ENCODE data around the gene GPR50. TPM values are rescaled to one million over a fixed set of nuclear protein-coding genes. Genes with fewer than 3 reads are reported as not detected.

GPR50 gene
- polyA plus RNA-seq, 1 experiment: not detected

DNA sequence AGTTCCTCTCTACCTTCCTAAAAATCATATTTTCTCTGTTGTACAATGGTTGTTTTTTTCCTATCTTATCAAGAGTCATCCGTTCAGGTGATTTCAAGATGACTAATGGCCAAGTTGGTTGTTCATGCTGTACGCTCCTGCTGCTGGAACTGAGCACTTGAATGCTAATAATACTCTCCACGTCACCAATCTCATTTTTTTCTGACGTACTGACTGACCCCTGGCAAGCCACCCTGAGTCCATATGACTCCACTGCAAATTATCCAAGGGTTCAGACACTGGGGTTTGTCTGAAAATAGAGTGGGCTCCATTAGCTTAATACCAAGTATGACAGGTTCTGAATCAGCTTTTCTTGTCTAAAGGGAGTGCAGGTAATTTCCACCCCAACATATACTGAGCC is 21.1 kb upstream of the GPR50 start:
- Histone ChIP-seq H3K27ac (ENCODE audit: low read depth, low read length) (no peak overlapping the region), H3K9me3 (ENCODE audit: control insufficient read depth, insufficient read depth, low read length) (no peaks in the 10 kb centered on the region), H3K27me3 (ENCODE audit: control insufficient read depth, insufficient read depth, low read length) (no peaks in the 10 kb centered on the region), H3K4me3 (ENCODE audit: low read depth, low read length) (no peak overlapping the region)
- POLR2A ChIA-PET: no interaction called here
- CTCF ChIA-PET: no interaction called here
- TF ChIP-seq, protein P1, sequence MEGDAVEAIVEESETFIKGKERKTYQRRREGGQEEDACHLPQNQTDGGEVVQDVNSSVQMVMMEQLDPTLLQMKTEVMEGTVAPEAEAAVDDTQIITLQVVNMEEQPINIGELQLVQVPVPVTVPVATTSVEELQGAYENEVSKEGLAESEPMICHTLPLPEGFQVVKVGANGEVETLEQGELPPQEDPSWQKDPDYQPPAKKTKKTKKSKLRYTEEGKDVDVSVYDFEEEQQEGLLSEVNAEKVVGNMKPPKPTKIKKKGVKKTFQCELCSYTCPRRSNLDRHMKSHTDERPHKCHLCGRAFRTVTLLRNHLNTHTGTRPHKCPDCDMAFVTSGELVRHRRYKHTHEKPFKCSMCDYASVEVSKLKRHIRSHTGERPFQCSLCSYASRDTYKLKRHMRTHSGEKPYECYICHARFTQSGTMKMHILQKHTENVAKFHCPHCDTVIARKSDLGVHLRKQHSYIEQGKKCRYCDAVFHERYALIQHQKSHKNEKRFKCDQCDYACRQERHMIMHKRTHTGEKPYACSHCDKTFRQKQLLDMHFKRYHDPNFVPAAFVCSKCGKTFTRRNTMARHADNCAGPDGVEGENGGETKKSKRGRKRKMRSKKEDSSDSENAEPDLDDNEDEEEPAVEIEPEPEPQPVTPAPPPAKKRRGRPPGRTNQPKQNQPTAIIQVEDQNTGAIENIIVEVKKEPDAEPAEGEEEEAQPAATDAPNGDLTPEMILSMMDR (IDR thresholded peaks at IDR 0.05; ENCODE audit: low read depth, low read length): no peak
- no peak for DNase-seq (ENCODE audit: low read depth, low spot score)

DNA sequence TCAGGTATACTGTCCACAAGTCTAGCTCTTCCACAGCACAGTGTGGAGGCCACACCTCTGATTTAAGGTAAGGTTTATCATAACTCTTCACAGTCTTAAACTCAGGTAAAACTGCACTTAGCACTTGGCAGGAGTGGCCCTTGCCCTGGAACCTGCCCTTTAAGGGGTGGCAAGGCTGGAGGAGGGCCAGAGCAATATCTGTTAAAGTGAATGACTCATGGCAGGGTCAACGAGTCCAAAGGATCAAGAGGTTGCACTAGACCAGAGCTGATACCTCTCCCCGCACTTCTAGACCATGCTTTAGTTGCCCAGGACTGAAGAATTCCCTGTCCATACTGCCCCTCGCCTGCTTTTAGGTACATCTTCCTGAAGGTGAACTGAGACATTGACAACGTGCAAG is 14.7 kb upstream of the GPR50 start:
- Histone ChIP-seq H3K27me3 (ENCODE audit: control insufficient read depth, insufficient read depth, low read length) (no peaks in the 10 kb centered on the region), H3K4me3 (ENCODE audit: low read depth, low read length) (no peak overlapping the region), H3K27ac (ENCODE audit: low read depth, low read length) (no peak overlapping the region), H3K9me3 (ENCODE audit: control insufficient read depth, insufficient read depth, low read length) (no peaks in the 10 kb centered on the region)
- CTCF ChIA-PET: interaction anchor here (0.6 kb wide), 1 partner anchor 14 kb away, joined by 3 read pairs; no protein-coding TSS in a partner anchor
- POLR2A ChIA-PET: no interaction called here
- TF ChIP-seq, protein P1 (IDR thresholded peaks at IDR 0.05; ENCODE audit: low read depth, low read length): no peak
- no peak for DNase-seq (ENCODE audit: low read depth, low spot score)

DNA sequence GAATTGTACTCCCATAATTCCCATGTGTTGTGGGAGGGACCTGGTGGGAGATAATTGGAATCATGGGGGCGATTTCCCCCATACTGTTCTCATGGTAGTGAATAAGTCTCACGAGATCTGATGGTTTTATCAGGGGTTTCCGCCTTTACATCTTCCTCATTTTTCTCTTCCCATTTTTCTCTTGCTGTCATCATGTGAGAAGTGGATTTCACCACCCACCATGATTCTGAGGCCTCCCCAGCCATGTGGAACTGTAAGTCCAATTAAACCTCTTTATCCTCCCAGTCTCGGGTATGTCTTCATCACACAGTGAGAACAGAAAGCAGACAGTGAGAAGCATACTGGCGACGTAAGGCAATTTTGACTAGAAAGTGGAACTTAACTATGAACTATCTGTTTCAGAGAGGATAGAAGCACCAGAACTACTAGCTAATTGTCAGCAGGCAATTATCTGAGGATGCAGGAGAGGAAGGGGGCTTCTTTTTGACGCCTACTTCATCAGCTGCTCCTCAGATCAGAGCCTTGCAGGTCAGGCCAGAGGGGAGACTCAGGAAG is 8.5 kb upstream of the GPR50 start:
- ChIA-PET CTCF (no interaction called here), POLR2A (no interaction called here)
- DNase-seq (ENCODE audit: low read depth, low spot score): no peak
- Histone ChIP-seq H3K4me3 (ENCODE audit: low read depth, low read length) (no peak overlapping the region), H3K27ac (ENCODE audit: low read depth, low read length) (no peak overlapping the region), H3K9me3 (ENCODE audit: control insufficient read depth, insufficient read depth, low read length) (no peaks in the 10 kb centered on the region), H3K27me3 (ENCODE audit: control insufficient read depth, insufficient read depth, low read length) (no peaks in the 10 kb centered on the region)
- TF ChIP-seq, protein P1 (IDR thresholded peaks at IDR 0.05; ENCODE audit: low read depth, low read length): no peak

DNA sequence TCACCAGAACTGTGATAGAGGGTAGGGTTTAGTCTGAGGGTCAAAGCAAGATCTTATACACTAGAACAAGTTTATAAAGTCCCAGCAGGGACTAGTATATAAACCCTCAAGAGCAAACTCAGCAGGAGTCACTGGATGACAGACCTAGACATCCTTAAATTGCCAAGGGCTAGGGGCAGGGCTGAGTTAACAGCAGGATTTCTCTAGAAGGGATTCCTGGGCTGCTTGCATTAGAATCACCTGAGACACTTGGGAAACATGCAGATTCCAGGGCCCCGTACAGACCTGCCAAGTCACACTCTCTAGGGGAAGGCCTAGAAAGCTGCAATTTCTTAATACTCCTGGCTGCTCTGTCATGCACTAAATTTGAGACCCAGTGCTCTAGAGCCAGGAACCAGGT is 6.6 kb upstream of the GPR50 start:
- Histone ChIP-seq H3K27ac (ENCODE audit: low read depth, low read length) (no peak overlapping the region), H3K4me3 (ENCODE audit: low read depth, low read length) (no peak overlapping the region), H3K9me3 (ENCODE audit: control insufficient read depth, insufficient read depth, low read length) (no peaks in the 10 kb centered on the region), H3K27me3 (ENCODE audit: control insufficient read depth, insufficient read depth, low read length) (no peaks in the 10 kb centered on the region)
- no peak for DNase-seq (ENCODE audit: low read depth, low spot score)
- CTCF ChIA-PET: no interaction called here
- POLR2A ChIA-PET: no interaction called here
- TF ChIP-seq, protein P1 (IDR thresholded peaks at IDR 0.05; ENCODE audit: low read depth, low read length): no peak

DNA sequence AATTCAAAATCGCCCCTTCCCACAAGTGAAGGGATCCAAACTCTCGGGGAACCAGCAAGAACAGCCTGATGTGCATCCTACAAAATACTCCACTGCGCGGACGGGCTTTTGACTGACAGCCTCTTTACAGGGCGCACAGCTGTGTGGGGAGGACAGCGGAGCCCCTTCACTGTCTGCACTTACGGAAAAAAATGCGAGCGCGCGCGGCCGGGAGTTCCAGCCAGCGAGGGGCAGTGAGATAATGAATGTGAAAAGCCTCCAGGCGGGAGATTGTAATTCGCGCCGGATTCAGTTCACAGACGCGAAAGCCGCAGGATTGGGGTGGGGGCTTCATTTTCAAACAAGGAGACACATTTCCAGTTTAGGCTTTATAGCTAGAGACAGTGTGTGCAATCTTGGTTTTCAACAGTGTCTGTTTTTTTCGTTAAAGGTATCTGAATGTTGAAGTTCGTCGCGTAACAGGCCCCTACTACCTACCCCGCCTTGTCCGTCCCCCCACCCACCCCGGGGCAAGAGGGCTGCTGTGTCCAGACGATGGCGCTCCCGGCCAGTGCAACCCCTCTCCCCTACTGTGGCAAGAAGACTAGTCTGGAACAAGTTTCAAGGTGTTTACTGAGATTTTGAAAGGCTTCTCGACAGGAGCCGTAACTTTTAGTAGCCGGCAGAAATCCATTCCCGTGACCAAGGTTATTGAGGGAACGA is 1.7 kb upstream of the GPR50 start:
- Histone ChIP-seq H3K27me3 (ENCODE audit: control insufficient read depth, insufficient read depth, low read length) (peaks cover 15% of the 10 kb centered on the region), H3K27ac (ENCODE audit: low read depth, low read length) (no peak overlapping the region), H3K9me3 (ENCODE audit: control insufficient read depth, insufficient read depth, low read length) (no peaks in the 10 kb centered on the region; the same call in 1 of the 2 replicates), H3K4me3 (ENCODE audit: low read depth, low read length) (no peak overlapping the region)
- ChIA-PET POLR2A (no interaction called here), CTCF (no interaction called here)
- DNase-seq (ENCODE audit: low read depth, low spot score): no peak
- TF ChIP-seq, protein P1 (IDR thresholded peaks at IDR 0.05; ENCODE audit: low read depth, low read length): no peak

Data from AG04450 (cell line).